Keratinocyte (primary cell): ENCODE measurements around the gene P2RY2. TPM values are rescaled to one million over a fixed set of nuclear protein-coding genes. Genes with fewer than 3 reads are reported as not detected.

Experiments
- DNase-seq: peaks from one replicate; pipeline ENCODE4 v3.0.0-alpha.2; 2011; ENCODE audit warnings: low read depth, missing footprints, low spot score
- FAIRE-seq: peaks from 2 replicates; lab custom pipeline; 2011; peaks lifted over from hg19 to GRCh38; lab: Jason Lieb, UNC
- H2AFZ ChIP-seq: 2 replicates; pipeline ENCODE4 v1.6.0; 2012; ENCODE audit warnings: low read length, control low read depth, inconsistent platforms; ENCODE audit not compliant: control insufficient read depth
- H3K27ac ChIP-seq: 2 replicates; pipeline ENCODE4 v1.5.1; 2011; ENCODE audit warnings: low read length; ENCODE audit not compliant: control insufficient read depth, insufficient read depth
- H3K27me3 ChIP-seq: 3 replicates; pipeline ENCODE4 v1.6.0; 2011; ENCODE audit warnings: low read length; ENCODE audit not compliant: control insufficient read depth, insufficient read depth; ENCODE audit errors: extremely low read depth
- H3K36me3 ChIP-seq, 2 experiments: 2 replicates in 1 of 2; 3 replicates in 1 of 2; pipeline ENCODE4 v1.5.1; 2011; ENCODE audit warnings: low read length in 2 of 2, mild to moderate bottlenecking in 1 of 2; ENCODE audit not compliant: control insufficient read depth in 2 of 2, insufficient read depth in 2 of 2; ENCODE audit errors: extremely low read depth in 1 of 2
- H3K4me1 ChIP-seq: 3 replicates; pipeline ENCODE4 v1.5.1; 2011; ENCODE audit warnings: low read length; ENCODE audit not compliant: control insufficient read depth, insufficient read depth; ENCODE audit errors: extremely low read depth
- H3K4me2 ChIP-seq: 3 replicates; pipeline ENCODE4 v1.6.0; 2011; ENCODE audit warnings: low read depth, low read length; ENCODE audit not compliant: control insufficient read depth, insufficient read depth; ENCODE audit errors: extremely low read depth
- H3K4me3 ChIP-seq, 3 experiments: fragments of 200-600 bp in 1 of 3; sonication (generic) in 1 of 3; 2 replicates in 2 of 3; 3 replicates in 1 of 3; pipeline ENCODE4 v1.5.1; 2011 to 2016; ENCODE audit warnings: low read length in 3 of 3, mild to moderate bottlenecking in 3 of 3, control low read depth in 2 of 3, inconsistent platforms in 1 of 3, low read depth in 1 of 3, mixed read lengths in 1 of 3, mixed run types in 1 of 3, moderate library complexity in 1 of 3; ENCODE audit not compliant: control insufficient read depth in 2 of 3, insufficient read depth in 2 of 3; ENCODE audit errors: extremely low read depth in 1 of 3
- H3K79me2 ChIP-seq: 2 replicates; pipeline ENCODE4 v1.6.0; 2012; ENCODE audit warnings: low read length; ENCODE audit not compliant: control insufficient read depth, insufficient read depth
- H3K9ac ChIP-seq: 3 replicates; pipeline ENCODE4 v1.6.0; 2011; ENCODE audit warnings: low read length; ENCODE audit not compliant: control insufficient read depth, insufficient read depth; ENCODE audit errors: extremely low read depth
- H3K9me1 ChIP-seq: 3 replicates; pipeline ENCODE4 v1.6.0; 2011; ENCODE audit warnings: low read length; ENCODE audit not compliant: control insufficient read depth, insufficient read depth; ENCODE audit errors: extremely low read depth
- H3K9me3 ChIP-seq: 2 replicates; pipeline ENCODE4 v1.5.1; 2012; ENCODE audit warnings: low read depth, low read length; ENCODE audit not compliant: control insufficient read depth
- H4K20me1 ChIP-seq: 3 replicates; pipeline ENCODE4 v1.6.0; 2011; ENCODE audit warnings: low read length; ENCODE audit not compliant: control insufficient read depth, insufficient read depth; ENCODE audit errors: extremely low read depth
- CTCF ChIP-seq, 3 experiments: IDR thresholded peaks in 1 of 3; conservative IDR thresholded peaks in 1 of 3; optimal IDR thresholded peaks in 1 of 3; 2 replicates in 2 of 3; 3 replicates in 1 of 3; pipeline versions ENCODE3 to v1.5.1; 2011; ENCODE audit warnings: low read length in 3 of 3, mild to moderate bottlenecking in 3 of 3, moderate library complexity in 2 of 3, control low read depth in 1 of 3, inconsistent platforms in 1 of 3; ENCODE audit not compliant: insufficient read depth in 2 of 3; ENCODE audit errors: extremely low read depth in 1 of 3
- EZH2 ChIP-seq: IDR thresholded peaks from one replicate; pipeline ENCODE4 v1.6.1; 2012; ENCODE audit warnings: inconsistent platforms, mild to moderate bottlenecking, low read length, moderate library complexity
- dilution Hi-C: fragments of 300-500 bp; cut with MboI; formaldehyde crosslinking; loops from one replicate; pipeline ENCODE4 v1.7.0; 2020; ENCODE audit warnings: low sequenced_read_pairs; ENCODE audit not compliant: extremely low pct_ligation_motif_present
- polyA plus RNA-seq, 5 experiments: library from polyadenylated mRNA; depleted of rRNA in 3 of 5; stranded (reverse) in 3 of 5; stranded (forward) in 1 of 5; unstranded in 1 of 5; fragments of >200 nt; gene quantifications; 1 replicate in 1 of 5; 2 replicates in 3 of 5; 3 replicates in 1 of 5; pipeline versions ENCODE4 v1.2.1 to v1.2.3, GENCODE V29; 2011 to 2012; ENCODE audit warnings: missing spikeins in 2 of 5, low read depth in 1 of 5, low replicate concordance in 1 of 5

Gene P2RY2
- polyA plus RNA-seq, 1 donor (not counting 4 experiments of a cell fraction or from before 2014, with no cell fraction given): 5.1 TPM

- Histone ChIP-seq H3K9me3 (no peaks in the 10 kb centered on the region), H3K4me1 (peaks cover 36% of the 10 kb centered on the region), H3K4me2 (peak overlapping the region; percentile 90), H2AFZ (peak overlapping the region; percentile 67), H3K27ac (peak overlapping the region; percentile 87), H3K9ac (no peak overlapping the region), H3K36me3 (no peaks in the 10 kb centered on the region), H4K20me1 (no peaks in the 10 kb centered on the region), H3K79me2 (no peaks in the 10 kb centered on the region), H3K27me3 (no peaks in the 10 kb centered on the region), H3K4me3 (no peak overlapping the region), H3K9me1 (no peaks in the 10 kb centered on the region)
- FAIRE-seq: peak; percentile 73
- dilution Hi-C loops: no loop called here
- DNase-seq: no peak
- peak in 2 of 3 experiments; percentile 97 to 98 for TF ChIP-seq CTCF (optimal IDR thresholded peaks at IDR 0.05 in 1 of 3, IDR thresholded peaks at IDR 0.05 in 1 of 3, conservative IDR thresholded peaks at IDR 0.05 in 1 of 3; ENCODE audit: extremely low read depth in 1 of 3, insufficient read depth in 2 of 3, low read length in 3 of 3)
- no peak for TF ChIP-seq EZH2
These were observed 33.0 kb upstream of the P2RY2 start for GRCh38 chr11:73184953-73185671.

- peak overlapping the region; percentile 90 for H3K4me2 ChIP-seq
- H3K4me3 ChIP-seq: peak overlapping the region; percentile 9 to 63 (median 42)
- H3K9ac ChIP-seq: peak overlapping the region; percentile 56
- H3K27ac ChIP-seq: peak overlapping the region; percentile 87
- no peaks in the 10 kb centered on the region for H3K27me3 ChIP-seq
- DNase-seq: peak; percentile 96
- no peak for TF ChIP-seq CTCF (optimal IDR thresholded peaks at IDR 0.05 in 1 of 3, IDR thresholded peaks at IDR 0.05 in 1 of 3, conservative IDR thresholded peaks at IDR 0.05 in 1 of 3; ENCODE audit: extremely low read depth in 1 of 3, insufficient read depth in 2 of 3, low read length in 3 of 3)
- no peak for TF ChIP-seq EZH2
- FAIRE-seq: peak; percentile 73
- H3K9me1 ChIP-seq: no peaks in the 10 kb centered on the region
- dilution Hi-C loops: no loop called here
- no peaks in the 10 kb centered on the region for H3K36me3 ChIP-seq
- H3K4me1 ChIP-seq: peaks cover 36% of the 10 kb centered on the region
- H2AFZ ChIP-seq: peak overlapping the region; percentile 63
- H4K20me1 ChIP-seq: no peaks in the 10 kb centered on the region
- no peaks in the 10 kb centered on the region for H3K79me2 ChIP-seq
- no peaks in the 10 kb centered on the region for H3K9me3 ChIP-seq
These were observed 32.3 kb upstream of the P2RY2 start for GRCh38 chr11:73185680-73186293.
